PC-3 (cell line): ENCODE data around the gene PLXDC1.

Experiments
- EZH2 ChIP-seq: fragments of 300-600 bp; sonication (generic); IDR thresholded peaks from one replicate; pipeline ENCODE4 v1.6.1; 2017; ENCODE audit warnings: antibody characterized with exemption, mild to moderate bottlenecking, low read length; ENCODE audit not compliant: unreplicated experiment
- EZH2phosphoT487 ChIP-seq: fragments of 300-600 bp; sonication (generic); IDR thresholded peaks from 2 replicates; pipeline ENCODE4 v1.6.1; 2018; ENCODE audit warnings: mild to moderate bottlenecking, antibody characterized with exemption, low read length, borderline replicate concordance
- TF ChIP-seq, protein P1 (sequence below): fragments of 300-600 bp; sonication (generic); conservative IDR thresholded peaks from 2 replicates; pipeline ENCODE4 v1.5.1; 2017; ENCODE audit warnings: antibody characterized with exemption, low read depth, mild to moderate bottlenecking, low read length

DNA sequence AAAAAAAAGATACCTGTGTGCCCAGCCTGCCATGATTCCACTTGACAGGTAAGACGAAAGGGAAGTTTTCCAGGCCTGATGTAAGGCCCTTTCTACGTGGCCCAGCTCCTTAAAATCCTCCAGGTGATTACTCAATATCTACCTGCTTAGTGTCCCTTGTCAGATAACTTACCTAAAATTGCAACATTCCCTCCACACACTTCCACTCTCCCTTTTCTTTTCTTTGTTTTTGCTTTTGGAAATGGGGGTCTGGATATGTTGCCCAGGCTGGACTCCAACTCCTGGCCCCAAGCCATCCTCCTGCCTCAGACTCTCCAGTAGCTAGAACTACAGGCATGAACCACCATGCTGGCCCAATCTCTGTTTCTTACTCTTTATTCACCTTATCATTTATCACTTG lies 7.2 kb upstream of the PLXDC1 start:
- TF ChIP-seq EZH2 (no peak), EZH2phosphoT487 (no peak)
- TF ChIP-seq, protein P1, sequence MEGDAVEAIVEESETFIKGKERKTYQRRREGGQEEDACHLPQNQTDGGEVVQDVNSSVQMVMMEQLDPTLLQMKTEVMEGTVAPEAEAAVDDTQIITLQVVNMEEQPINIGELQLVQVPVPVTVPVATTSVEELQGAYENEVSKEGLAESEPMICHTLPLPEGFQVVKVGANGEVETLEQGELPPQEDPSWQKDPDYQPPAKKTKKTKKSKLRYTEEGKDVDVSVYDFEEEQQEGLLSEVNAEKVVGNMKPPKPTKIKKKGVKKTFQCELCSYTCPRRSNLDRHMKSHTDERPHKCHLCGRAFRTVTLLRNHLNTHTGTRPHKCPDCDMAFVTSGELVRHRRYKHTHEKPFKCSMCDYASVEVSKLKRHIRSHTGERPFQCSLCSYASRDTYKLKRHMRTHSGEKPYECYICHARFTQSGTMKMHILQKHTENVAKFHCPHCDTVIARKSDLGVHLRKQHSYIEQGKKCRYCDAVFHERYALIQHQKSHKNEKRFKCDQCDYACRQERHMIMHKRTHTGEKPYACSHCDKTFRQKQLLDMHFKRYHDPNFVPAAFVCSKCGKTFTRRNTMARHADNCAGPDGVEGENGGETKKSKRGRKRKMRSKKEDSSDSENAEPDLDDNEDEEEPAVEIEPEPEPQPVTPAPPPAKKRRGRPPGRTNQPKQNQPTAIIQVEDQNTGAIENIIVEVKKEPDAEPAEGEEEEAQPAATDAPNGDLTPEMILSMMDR: no peak
